ENCODE results near the gene ENO1. TPM values are rescaled to one million over a fixed set of nuclear protein-coding genes. Genes with fewer than 3 reads are reported as not detected.
A peak's percentile ranks its signal among the peaks of the same experiment; 100 is the strongest.

The ENO1 gene
- total and polyA plus RNA-seq, 9 of the 15 experiments (the other 6 are each of a cell fraction or from before 2014, with no cell fraction given) = 2,249 to 7,472 (median 2,868) TPM

- TF ChIP-seq ZBTB17 (CRISPR knock-in tag; IDR thresholded peaks at IDR 0.05) (no peak), ZNF3 (CRISPR knock-in tag; IDR thresholded peaks at IDR 0.05) (no peak), KLF13 (tag; IDR thresholded peaks at IDR 0.05; ENCODE audit: borderline replicate concordance, low read depth) (no peak), PCBP2 (IDR thresholded peaks at IDR 0.05; ENCODE audit: low read depth, low read length, poor library complexity, severe bottlenecking) (no peak), KDM1A (IDR thresholded peaks at IDR 0.05) (no peak), TSHZ1 (CRISPR knock-in tag; IDR thresholded peaks at IDR 0.05) (no peak), NUFIP1 (IDR thresholded peaks at IDR 0.05; ENCODE audit: partially characterized antibody) (no peak)
- TF ChIP-seq, protein P1, sequence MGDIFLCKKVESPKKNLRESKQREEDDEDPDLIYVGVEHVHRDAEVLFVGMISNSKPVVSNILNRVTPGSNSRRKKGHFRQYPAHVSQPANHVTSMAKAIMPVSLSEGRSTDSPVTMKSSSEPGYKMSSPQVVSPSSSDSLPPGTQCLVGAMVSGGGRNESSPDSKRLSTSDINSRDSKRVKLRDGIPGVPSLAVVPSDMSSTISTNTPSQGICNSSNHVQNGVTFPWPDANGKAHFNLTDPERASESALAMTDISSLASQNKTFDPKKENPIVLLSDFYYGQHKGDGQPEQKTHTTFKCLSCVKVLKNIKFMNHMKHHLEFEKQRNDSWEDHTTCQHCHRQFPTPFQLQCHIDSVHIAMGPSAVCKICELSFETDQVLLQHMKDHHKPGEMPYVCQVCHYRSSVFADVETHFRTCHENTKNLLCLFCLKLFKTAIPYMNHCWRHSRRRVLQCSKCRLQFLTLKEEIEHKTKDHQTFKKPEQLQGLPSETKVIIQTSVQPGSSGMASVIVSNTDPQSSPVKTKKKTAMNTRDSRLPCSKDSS (IDR thresholded peaks at IDR 0.05; ENCODE audit: low read depth, partially characterized antibody) = no peak
- TF ChIP-seq, protein P2, sequence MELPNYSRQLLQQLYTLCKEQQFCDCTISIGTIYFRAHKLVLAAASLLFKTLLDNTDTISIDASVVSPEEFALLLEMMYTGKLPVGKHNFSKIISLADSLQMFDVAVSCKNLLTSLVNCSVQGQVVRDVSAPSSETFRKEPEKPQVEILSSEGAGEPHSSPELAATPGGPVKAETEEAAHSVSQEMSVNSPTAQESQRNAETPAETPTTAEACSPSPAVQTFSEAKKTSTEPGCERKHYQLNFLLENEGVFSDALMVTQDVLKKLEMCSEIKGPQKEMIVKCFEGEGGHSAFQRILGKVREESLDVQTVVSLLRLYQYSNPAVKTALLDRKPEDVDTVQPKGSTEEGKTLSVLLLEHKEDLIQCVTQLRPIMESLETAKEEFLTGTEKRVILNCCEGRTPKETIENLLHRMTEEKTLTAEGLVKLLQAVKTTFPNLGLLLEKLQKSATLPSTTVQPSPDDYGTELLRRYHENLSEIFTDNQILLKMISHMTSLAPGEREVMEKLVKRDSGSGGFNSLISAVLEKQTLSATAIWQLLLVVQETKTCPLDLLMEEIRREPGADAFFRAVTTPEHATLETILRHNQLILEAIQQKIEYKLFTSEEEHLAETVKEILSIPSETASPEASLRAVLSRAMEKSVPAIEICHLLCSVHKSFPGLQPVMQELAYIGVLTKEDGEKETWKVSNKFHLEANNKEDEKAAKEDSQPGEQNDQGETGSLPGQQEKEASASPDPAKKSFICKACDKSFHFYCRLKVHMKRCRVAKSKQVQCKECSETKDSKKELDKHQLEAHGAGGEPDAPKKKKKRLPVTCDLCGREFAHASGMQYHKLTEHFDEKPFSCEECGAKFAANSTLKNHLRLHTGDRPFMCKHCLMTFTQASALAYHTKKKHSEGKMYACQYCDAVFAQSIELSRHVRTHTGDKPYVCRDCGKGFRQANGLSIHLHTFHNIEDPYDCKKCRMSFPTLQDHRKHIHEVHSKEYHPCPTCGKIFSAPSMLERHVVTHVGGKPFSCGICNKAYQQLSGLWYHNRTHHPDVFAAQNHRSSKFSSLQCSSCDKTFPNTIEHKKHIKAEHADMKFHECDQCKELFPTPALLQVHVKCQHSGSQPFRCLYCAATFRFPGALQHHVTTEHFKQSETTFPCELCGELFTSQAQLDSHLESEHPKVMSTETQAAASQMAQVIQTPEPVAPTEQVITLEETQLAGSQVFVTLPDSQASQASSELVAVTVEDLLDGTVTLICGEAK (IDR thresholded peaks at IDR 0.05) = peak; percentile 92
- TF ChIP-seq, protein P2 (CRISPR knock-in tag; IDR thresholded peaks at IDR 0.05) = peak; percentile 68
Observed at GRCh38 chr1:8817412-8818324, 60.8 kb downstream of the ENO1 start, which contains the start of gene RERE (continued).
